ENCODE data around the gene HS2ST1. TPM values are rescaled to one million over a fixed set of nuclear protein-coding genes. Genes with fewer than 3 reads are reported as not detected.

The HS2ST1 gene
- total RNA-seq, 1 donor from 2014 or later: 8.7 TPM

GRCh38 chr1:86938450-86938849 lies 24.0 kb downstream of the HS2ST1 start:
- no peak for DNase-seq (ENCODE audit: low read depth)
- no peak overlapping the region for H3K4me3 ChIP-seq (ENCODE audit: low read depth, low read length)
- TF ChIP-seq, protein P1, sequence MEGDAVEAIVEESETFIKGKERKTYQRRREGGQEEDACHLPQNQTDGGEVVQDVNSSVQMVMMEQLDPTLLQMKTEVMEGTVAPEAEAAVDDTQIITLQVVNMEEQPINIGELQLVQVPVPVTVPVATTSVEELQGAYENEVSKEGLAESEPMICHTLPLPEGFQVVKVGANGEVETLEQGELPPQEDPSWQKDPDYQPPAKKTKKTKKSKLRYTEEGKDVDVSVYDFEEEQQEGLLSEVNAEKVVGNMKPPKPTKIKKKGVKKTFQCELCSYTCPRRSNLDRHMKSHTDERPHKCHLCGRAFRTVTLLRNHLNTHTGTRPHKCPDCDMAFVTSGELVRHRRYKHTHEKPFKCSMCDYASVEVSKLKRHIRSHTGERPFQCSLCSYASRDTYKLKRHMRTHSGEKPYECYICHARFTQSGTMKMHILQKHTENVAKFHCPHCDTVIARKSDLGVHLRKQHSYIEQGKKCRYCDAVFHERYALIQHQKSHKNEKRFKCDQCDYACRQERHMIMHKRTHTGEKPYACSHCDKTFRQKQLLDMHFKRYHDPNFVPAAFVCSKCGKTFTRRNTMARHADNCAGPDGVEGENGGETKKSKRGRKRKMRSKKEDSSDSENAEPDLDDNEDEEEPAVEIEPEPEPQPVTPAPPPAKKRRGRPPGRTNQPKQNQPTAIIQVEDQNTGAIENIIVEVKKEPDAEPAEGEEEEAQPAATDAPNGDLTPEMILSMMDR (conservative IDR thresholded peaks at IDR 0.05; ENCODE audit: low read depth, low read length): no peak

DNA sequence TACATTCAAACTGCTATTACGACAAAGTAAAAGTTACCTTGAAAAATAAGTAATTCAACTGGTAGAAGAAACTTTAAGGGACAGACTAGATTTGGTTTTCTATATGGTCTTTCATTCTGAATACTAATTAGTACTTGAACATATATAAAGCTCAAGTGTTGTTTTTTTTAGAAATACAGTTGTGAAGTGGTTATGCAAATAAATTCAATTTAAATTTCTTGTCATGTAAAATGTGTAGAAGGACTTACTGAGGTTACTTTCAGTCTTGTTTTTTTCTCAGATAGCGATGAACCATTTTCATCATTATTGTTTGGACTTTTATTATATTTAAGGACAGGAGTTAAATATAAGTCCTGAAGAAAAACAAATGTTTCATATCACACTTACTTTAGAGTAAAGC lies 24.4 kb downstream of the HS2ST1 start:
- no peak overlapping the region for H3K4me3 ChIP-seq (ENCODE audit: low read depth, low read length)
- no peak for DNase-seq (ENCODE audit: low read depth)
- TF ChIP-seq, protein P1 (conservative IDR thresholded peaks at IDR 0.05; ENCODE audit: low read depth, low read length): no peak

GRCh38 chr1:86939406-86939805 lies 25.0 kb downstream of the HS2ST1 start:
- no peak for DNase-seq (ENCODE audit: low read depth)
- no peak overlapping the region for H3K4me3 ChIP-seq (ENCODE audit: low read depth, low read length)
- TF ChIP-seq, protein P1 (conservative IDR thresholded peaks at IDR 0.05; ENCODE audit: low read depth, low read length): no peak

DNA sequence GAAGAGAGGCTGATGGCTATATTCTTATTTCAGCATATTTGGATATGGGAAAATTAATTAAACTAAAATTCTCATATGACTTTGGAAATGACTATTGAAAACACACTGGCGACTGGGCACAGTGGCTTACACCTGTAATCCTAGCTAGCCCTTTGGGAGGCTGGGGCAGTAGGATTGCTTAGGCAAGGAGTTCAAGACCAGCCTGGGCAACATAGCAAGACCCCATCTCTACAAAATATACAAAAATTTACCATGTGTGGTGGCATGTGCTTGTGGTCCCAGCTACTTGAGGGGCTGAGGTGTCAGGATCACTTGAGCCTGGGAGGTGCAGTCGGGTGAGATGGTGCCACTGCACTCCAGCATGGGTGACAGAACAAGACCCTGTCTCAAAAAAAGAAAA lies 26.2 kb downstream of the HS2ST1 start:
- H3K4me3 ChIP-seq (ENCODE audit: low read depth, low read length): no peak overlapping the region
- TF ChIP-seq, protein P1 (conservative IDR thresholded peaks at IDR 0.05; ENCODE audit: low read depth, low read length): no peak
- no peak for DNase-seq (ENCODE audit: low read depth)

DNA sequence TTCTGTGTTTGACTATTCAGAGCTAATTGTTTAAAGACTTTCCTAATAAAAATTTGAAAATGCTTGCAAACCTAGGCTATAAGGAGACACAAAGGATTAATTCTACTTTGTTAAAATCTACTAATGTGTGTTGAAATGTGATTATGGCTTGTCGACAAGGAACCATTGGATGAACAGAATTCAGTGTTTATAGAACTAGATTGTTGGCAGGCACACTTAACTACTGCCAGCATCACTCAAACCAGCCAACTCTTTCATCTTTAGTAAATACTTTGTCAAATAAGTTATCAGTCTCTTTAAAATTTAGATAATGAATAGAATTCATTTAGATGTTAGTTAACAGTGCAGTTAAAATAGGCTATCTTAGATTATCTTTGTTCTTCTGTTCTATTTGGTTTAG lies 27.6 kb downstream of the HS2ST1 start:
- TF ChIP-seq, protein P1 (conservative IDR thresholded peaks at IDR 0.05; ENCODE audit: low read depth, low read length): no peak
- DNase-seq (ENCODE audit: low read depth): no peak
- H3K4me3 ChIP-seq (ENCODE audit: low read depth, low read length): no peak overlapping the region

DNA sequence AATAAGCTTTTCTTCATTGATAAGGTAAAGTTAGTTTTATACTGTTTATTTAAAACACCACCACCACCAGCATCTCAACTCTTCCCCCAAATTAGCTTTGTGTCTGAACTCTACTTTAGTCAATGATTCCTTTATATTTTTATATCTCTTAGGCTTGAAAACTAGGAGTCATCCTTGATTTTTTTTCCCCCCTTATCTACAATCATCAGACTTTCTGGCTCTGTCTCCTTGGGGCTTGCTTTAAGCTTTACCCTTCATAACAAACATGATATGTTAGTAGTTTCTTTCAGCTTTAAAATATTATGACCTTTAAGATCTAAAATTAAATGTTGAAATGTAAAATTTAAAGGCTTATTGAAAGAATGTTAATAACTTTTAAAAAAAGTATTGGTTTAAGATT lies 28.3 kb downstream of the HS2ST1 start:
- H3K4me3 ChIP-seq (ENCODE audit: low read depth, low read length): no peak overlapping the region
- TF ChIP-seq, protein P1 (conservative IDR thresholded peaks at IDR 0.05; ENCODE audit: low read depth, low read length): no peak
- no peak for DNase-seq (ENCODE audit: low read depth)

DNA sequence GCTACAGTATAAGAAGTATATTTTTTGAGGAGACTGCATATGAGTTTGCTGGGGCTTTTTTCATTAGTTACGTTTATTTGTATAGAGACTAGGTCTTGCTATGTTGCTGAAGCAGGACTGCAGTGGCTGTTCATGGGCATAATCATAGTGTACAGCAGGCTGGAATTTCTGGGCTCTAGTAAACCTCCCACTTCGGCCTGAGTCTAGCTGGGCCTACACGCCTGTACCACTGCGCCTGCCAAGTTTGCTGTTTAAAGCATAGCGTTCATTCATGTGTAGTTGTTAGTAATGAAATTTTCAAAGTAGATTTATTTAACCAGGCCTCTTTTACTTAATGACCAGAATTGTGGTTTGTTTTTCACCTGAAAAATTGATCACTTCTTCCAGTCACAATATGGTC lies 33.8 kb downstream of the HS2ST1 start:
- TF ChIP-seq, protein P1 (conservative IDR thresholded peaks at IDR 0.05; ENCODE audit: low read depth, low read length): no peak
- DNase-seq (ENCODE audit: low read depth): no peak

More for the DNA sequence above, 33.8 kb downstream of the HS2ST1 start:
- H3K4me3 ChIP-seq (ENCODE audit: low read depth, low read length): no peak overlapping the region

Data from epithelial cell of proximal tubule (primary cell).